ENCODE results near the gene TMPRSS11A. TPM values are rescaled to one million over a fixed set of nuclear protein-coding genes. Genes with fewer than 3 reads are reported as not detected.

Gene TMPRSS11A
- total and polyA plus RNA-seq, 2 of the 8 experiments (the other 6 are each of a cell fraction or from before 2014, with no cell fraction given) = not detected

GRCh38 chr4:67891645-67892044 lies 71.6 kb downstream of the TMPRSS11A start:
- TF ChIP-seq CTBP2 (IDR thresholded peaks at IDR 0.05; ENCODE audit: borderline replicate concordance, insufficient read depth, insufficient read length, low read length) = no peak
- no peak for TF ChIP-seq KDM5A (IDR thresholded peaks at IDR 0.05; ENCODE audit: low read length)
- TF ChIP-seq HDAC6 (IDR thresholded peaks at IDR 0.05; ENCODE audit: low read depth, low read length) = no peak
- no peak for TF ChIP-seq RXRA (IDR thresholded peaks at IDR 0.05; ENCODE audit: insufficient read depth, low read depth, low read length)
- no peak for TF ChIP-seq BACH1 (IDR thresholded peaks at IDR 0.05; ENCODE audit: low read length)
- no peak for TF ChIP-seq SP1 (IDR thresholded peaks at IDR 0.05; ENCODE audit: low read depth, low read length)
- no peak for TF ChIP-seq POLR2AphosphoS5 (IDR thresholded peaks at IDR 0.05; ENCODE audit: low read depth, low read length)
- no peak for TF ChIP-seq FOSL1 (IDR thresholded peaks at IDR 0.05; ENCODE audit: insufficient read depth, low read depth, low read length)
- H3K18ac ChIP-seq (ENCODE audit: extremely low read depth, low read length) = no peak overlapping the region
- H4K20me1 ChIP-seq (replicated peaks in 1 of 2; ENCODE audit: control insufficient read depth in 1 of 2, insufficient read depth in 2 of 2, low read length in 2 of 2) = no peaks in the 10 kb centered on the region
- no peak overlapping the region for H2BK12ac ChIP-seq (ENCODE audit: low read depth, low read length)
- H3K79me2 ChIP-seq (ENCODE audit: control insufficient read depth in 1 of 2, insufficient read depth in 2 of 2, low read length in 2 of 2) = no peaks in the 10 kb centered on the region
- no peak overlapping the region for H4K91ac ChIP-seq (replicated peaks; ENCODE audit: insufficient read length, low read length)
- H3K4me3 ChIP-seq (ENCODE audit: extremely low read depth in 1 of 4, insufficient read depth in 2 of 4, low read depth in 3 of 4, low read length in 4 of 4) = no peak overlapping the region
- no peak overlapping the region for H2BK20ac ChIP-seq (ENCODE audit: low read length)
- H3K14ac ChIP-seq (ENCODE audit: insufficient read length) = no peak overlapping the region
- no peaks in the 10 kb centered on the region for H3K23me2 ChIP-seq (ENCODE audit: low read depth, low read length)
- no peak overlapping the region for H3K23ac ChIP-seq (ENCODE audit: insufficient read length)
- H3K36me3 ChIP-seq (ENCODE audit: control insufficient read depth in 2 of 4, insufficient read depth in 4 of 4, low read length in 3 of 4) = no peaks in the 10 kb centered on the region
- no peak overlapping the region for H2AFZ ChIP-seq (ENCODE audit: low read length)
- no peak overlapping the region for H2BK120ac ChIP-seq (replicated peaks; ENCODE audit: low read depth, low read length)
- H4K8ac ChIP-seq (ENCODE audit: extremely low read depth, insufficient read depth, low read length) = no peak overlapping the region
- ChIA-PET POLR2A (ENCODE audit: partially characterized antibody) (no interaction called here), CTCF (ENCODE audit: partially characterized antibody) (interaction anchor here (1.5 to 2.5 kb wide), 3 partner anchors 11 to 284 kb away, joined by 4 to 7 read pairs (median 5); no protein-coding TSS in a partner anchor)
- H3K9ac ChIP-seq (replicated peaks in 1 of 4; ENCODE audit: extremely low read depth in 1 of 4, low read depth in 3 of 4, low read length in 3 of 4) = no peak overlapping the region
- no peak overlapping the region for H3K4ac ChIP-seq (replicated peaks; ENCODE audit: insufficient read length, low read depth, low read length)
- H2BK15ac ChIP-seq (ENCODE audit: low read length) = no peak overlapping the region
- no peak overlapping the region for H4K5ac ChIP-seq (ENCODE audit: insufficient read length, low read depth, low read length)
- H3K56ac ChIP-seq (replicated peaks; ENCODE audit: insufficient read length, low read depth, low read length) = no peak overlapping the region
- no peaks in the 10 kb centered on the region for H3K79me1 ChIP-seq (ENCODE audit: low read depth, low read length)
- H3K4me2 ChIP-seq (ENCODE audit: insufficient read depth in 1 of 2, low read depth in 2 of 2, low read length in 2 of 2) = no peak overlapping the region
- no peak overlapping the region for H2AK5ac ChIP-seq (ENCODE audit: low read depth, low read length)
- FAIRE-seq (no peak), DNase-seq (ENCODE audit: low read depth in 1 of 2, low spot score in 2 of 2) (no peak)
- H3K4me1 ChIP-seq (replicated peaks in 1 of 4; ENCODE audit: control insufficient read depth in 3 of 4, insufficient read depth in 4 of 4, low read length in 3 of 4) = no peaks in the 10 kb centered on the region; a peak in 1 of 7 replicates
- peaks cover 0 to 4% of the 10 kb centered on the region in 2 experiments; a peak in 1 of 4 replicates for H3K9me3 ChIP-seq (ENCODE audit: insufficient read depth in 2 of 2, low read depth in 1 of 2, low read length in 1 of 2)
- H2BK5ac ChIP-seq (ENCODE audit: low read depth, low read length) = no peak overlapping the region
- no peaks in the 10 kb centered on the region for H3K27me3 ChIP-seq (replicated peaks in 1 of 4; ENCODE audit: control insufficient read depth in 3 of 4, extremely low read depth in 1 of 4, insufficient read depth in 3 of 4, low read length in 3 of 4)
- H3K27ac ChIP-seq (ENCODE audit: low read depth, low read length) = no peak overlapping the region

Measured in H1 (cell line).